Measurements from ENCODE around the gene KIF7.

KIF7 gene

GRCh38 chr15:89646416-89647141 lies 8.7 kb downstream of the KIF7 start:
- DNase-seq, result no peak

GRCh38 chr15:89645680-89646079 lies 9.6 kb downstream of the KIF7 start:
- no peak for DNase-seq

- no peak for DNase-seq
Observed at GRCh38 chr15:89642106-89642505, 13.2 kb downstream of the KIF7 start.

- DNase-seq, result no peak
Observed at GRCh38 chr15:89641053-89641452, 14.2 kb downstream of the KIF7 start.

- DNase-seq, result no peak
Observed at GRCh38 chr15:89640245-89640644, 15.0 kb downstream of the KIF7 start.

- DNase-seq, result no peak
Observed at GRCh38 chr15:89633585-89633984, 21.7 kb downstream of the KIF7 start.

GRCh38 chr15:89632563-89633430 lies 22.5 kb downstream of the KIF7 start:
- no peak for DNase-seq

- DNase-seq, result no peak
Observed at GRCh38 chr15:89631902-89632264, 23.4 kb downstream of the KIF7 start.

- no peak for DNase-seq
Observed at GRCh38 chr15:89630974-89631901, 24.0 kb downstream of the KIF7 start.

GRCh38 chr15:89630260-89630659 lies 25.0 kb downstream of the KIF7 start:
- no peak for DNase-seq

- DNase-seq, result no peak
Observed at GRCh38 chr15:89629829-89630228, 25.4 kb downstream of the KIF7 start.

GRCh38 chr15:89628806-89629715 lies 26.2 kb downstream of the KIF7 start:
- DNase-seq, result no peak

- no peak for DNase-seq
Observed at GRCh38 chr15:89628301-89628700, 27.0 kb downstream of the KIF7 start.

GRCh38 chr15:89627256-89627970 lies 27.9 kb downstream of the KIF7 start:
- no peak for DNase-seq

GRCh38 chr15:89625716-89626115 lies 29.6 kb downstream of the KIF7 start:
- DNase-seq, result no peak

GRCh38 chr15:89623165-89623564 lies 32.1 kb downstream of the KIF7 start:
- no peak for DNase-seq

GRCh38 chr15:89621547-89621946 lies 33.7 kb downstream of the KIF7 start:
- no peak for DNase-seq

- DNase-seq, result no peak
Observed at GRCh38 chr15:89616228-89616627, 39.0 kb downstream of the KIF7 start.

- no peak for DNase-seq
Observed at GRCh38 chr15:89615135-89615534, 40.1 kb downstream of the KIF7 start.

GRCh38 chr15:89614164-89614563 lies 41.1 kb downstream of the KIF7 start:
- DNase-seq, result no peak

GRCh38 chr15:89613031-89613430 lies 42.2 kb downstream of the KIF7 start:
- no peak for DNase-seq

Data from GOT3 (cell line).